ENCODE results near the gene AGO4. TPM values are rescaled to one million over a fixed set of nuclear protein-coding genes. Genes with fewer than 3 reads are reported as not detected.

AGO4 gene
- polyA plus RNA-seq, 3 donors = 20.0 to 46.9 (median 24.0) TPM

DNA sequence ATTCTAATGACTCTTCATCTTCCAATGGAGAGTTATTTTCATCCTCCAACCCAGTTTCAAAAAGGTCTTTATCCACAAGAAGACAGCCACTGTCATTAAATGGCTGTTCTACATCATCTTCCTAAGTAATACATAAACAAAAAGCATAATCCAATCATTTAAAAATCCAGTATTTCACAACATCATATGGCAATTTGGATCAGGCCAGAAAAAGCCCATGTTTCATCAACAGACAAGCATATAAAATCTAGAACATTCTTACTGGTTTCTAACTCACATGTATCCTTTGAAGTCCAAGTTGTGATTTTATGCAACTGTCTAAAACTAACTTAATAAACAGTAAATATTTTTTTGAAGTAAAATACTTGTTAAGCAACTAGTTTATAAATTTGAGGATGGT lies 44.6 kb upstream of the AGO4 start:
- Mint-ChIP-seq H3K4me3 (no peak overlapping the region), H3K4me1 (peaks cover 16% of the 10 kb centered on the region), H3K9me3 (no peaks in the 10 kb centered on the region), H3K27ac (peak overlapping the region in 1 of 7 donors; percentile 39), H3K36me3 (peaks cover 22 to 38% of the 10 kb centered on the region in 2 donors), H3K27me3 (ENCODE audit: low read depth in 3 of 3) (peaks cover 0 to 2% (median 0%) of the 10 kb centered on the region in 3 donors)
- H3K79me2 ChIP-seq (ENCODE audit: insufficient read depth, low read length) = peaks cover 70% of the 10 kb centered on the region
- no peaks in the 10 kb centered on the region for H4K20me1 ChIP-seq (ENCODE audit: insufficient read depth, low read length)
- intact Hi-C loops (cut with micrococcal nuclease) = no loop called here
- H3K27me3 ChIP-seq (ENCODE audit: control insufficient read depth in 2 of 2, insufficient read depth in 2 of 2, low read length in 2 of 2) = no peaks in the 10 kb centered on the region
- peak overlapping the region; percentile 22 for H2AFZ ChIP-seq (ENCODE audit: insufficient read depth, low read depth, low read length, poor library complexity, severe bottlenecking)
- H3K9me3 ChIP-seq (replicated peaks in 1 of 2; ENCODE audit: control insufficient read depth in 1 of 2, insufficient read depth in 1 of 2, low read length in 2 of 2) = no peaks in the 10 kb centered on the region
- peaks cover 0 to under 1% of the 10 kb centered on the region in 2 donors for H3K4me1 ChIP-seq (ENCODE audit: control insufficient read depth in 1 of 2, insufficient read depth in 2 of 2, low read length in 2 of 2)
- H3K36me3 ChIP-seq (replicated peaks in 1 of 2; ENCODE audit: control insufficient read depth in 1 of 2, insufficient read depth in 2 of 2, low read length in 2 of 2) = peaks cover 7 to 44% of the 10 kb centered on the region in 2 donors
- TF ChIP-seq, protein P1, sequence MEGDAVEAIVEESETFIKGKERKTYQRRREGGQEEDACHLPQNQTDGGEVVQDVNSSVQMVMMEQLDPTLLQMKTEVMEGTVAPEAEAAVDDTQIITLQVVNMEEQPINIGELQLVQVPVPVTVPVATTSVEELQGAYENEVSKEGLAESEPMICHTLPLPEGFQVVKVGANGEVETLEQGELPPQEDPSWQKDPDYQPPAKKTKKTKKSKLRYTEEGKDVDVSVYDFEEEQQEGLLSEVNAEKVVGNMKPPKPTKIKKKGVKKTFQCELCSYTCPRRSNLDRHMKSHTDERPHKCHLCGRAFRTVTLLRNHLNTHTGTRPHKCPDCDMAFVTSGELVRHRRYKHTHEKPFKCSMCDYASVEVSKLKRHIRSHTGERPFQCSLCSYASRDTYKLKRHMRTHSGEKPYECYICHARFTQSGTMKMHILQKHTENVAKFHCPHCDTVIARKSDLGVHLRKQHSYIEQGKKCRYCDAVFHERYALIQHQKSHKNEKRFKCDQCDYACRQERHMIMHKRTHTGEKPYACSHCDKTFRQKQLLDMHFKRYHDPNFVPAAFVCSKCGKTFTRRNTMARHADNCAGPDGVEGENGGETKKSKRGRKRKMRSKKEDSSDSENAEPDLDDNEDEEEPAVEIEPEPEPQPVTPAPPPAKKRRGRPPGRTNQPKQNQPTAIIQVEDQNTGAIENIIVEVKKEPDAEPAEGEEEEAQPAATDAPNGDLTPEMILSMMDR (IDR thresholded peaks at IDR 0.05) = no peak
- H3K9ac ChIP-seq (ENCODE audit: insufficient read depth, low read length, poor library complexity, severe bottlenecking) = no peak overlapping the region
- peak in 1 of 3 donors; percentile 27 for DNase-seq
- no peak overlapping the region for H3K4me3 ChIP-seq (replicated peaks in 1 of 3; ENCODE audit: low read depth in 2 of 3, low read length in 3 of 3)
- H3K27ac ChIP-seq (ENCODE audit: low read depth in 1 of 2, low read length in 2 of 2) = peak overlapping the region in 1 of 2 donors; percentile 39
- H3K4me2 ChIP-seq (replicated peaks; ENCODE audit: extremely low read depth, low read length, poor library complexity, severe bottlenecking) = no peak overlapping the region

DNA sequence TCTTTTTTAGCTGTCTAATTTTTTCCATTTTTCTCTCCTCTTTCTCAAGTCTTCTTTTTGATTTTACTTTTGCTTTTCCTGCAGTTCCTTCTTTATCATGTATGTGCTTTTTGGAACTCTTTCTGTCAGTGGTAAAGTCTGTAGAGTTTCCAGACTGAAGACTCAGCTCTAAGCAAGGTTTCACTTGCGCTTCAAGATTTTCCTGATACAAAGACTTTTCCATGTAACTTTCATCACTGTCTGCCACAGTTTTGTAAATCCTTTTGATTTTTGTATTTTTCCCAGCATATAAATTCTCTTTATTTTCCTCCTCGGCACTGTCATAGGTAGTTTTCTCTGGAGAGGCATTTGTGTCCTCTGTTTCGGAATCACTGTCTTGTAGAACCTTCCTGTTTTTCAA lies 43.5 kb upstream of the AGO4 start:
- no peaks in the 10 kb centered on the region for H4K20me1 ChIP-seq (ENCODE audit: insufficient read depth, low read length)
- Mint-ChIP-seq H3K4me1 (peaks cover 23% of the 10 kb centered on the region), H3K27ac (peak overlapping the region in 3 of 7 donors; percentile 21 to 62 (median 33)), H3K4me3 (no peak overlapping the region), H3K36me3 (peaks cover 18 to 30% of the 10 kb centered on the region in 2 donors), H3K9me3 (no peaks in the 10 kb centered on the region), H3K27me3 (ENCODE audit: low read depth in 3 of 3) (peaks cover 0 to 2% (median 0%) of the 10 kb centered on the region in 3 donors)
- H3K36me3 ChIP-seq (replicated peaks in 1 of 2; ENCODE audit: control insufficient read depth in 1 of 2, insufficient read depth in 2 of 2, low read length in 2 of 2) = peaks cover 7 to 34% of the 10 kb centered on the region in 2 donors
- no peaks in the 10 kb centered on the region for H3K9me3 ChIP-seq (replicated peaks in 1 of 2; ENCODE audit: control insufficient read depth in 1 of 2, insufficient read depth in 1 of 2, low read length in 2 of 2)
- intact Hi-C loops (cut with micrococcal nuclease) = no loop called here
- H3K4me3 ChIP-seq (replicated peaks in 1 of 3; ENCODE audit: low read depth in 2 of 3, low read length in 3 of 3) = no peak overlapping the region
- no CpG with 5 or more reads among the region's 3 CpGs for whole genome bisulfite sequencing (ENCODE audit: insufficient coverage)
- H2AFZ ChIP-seq (ENCODE audit: insufficient read depth, low read depth, low read length, poor library complexity, severe bottlenecking) = no peak overlapping the region
- H3K4me2 ChIP-seq (replicated peaks; ENCODE audit: extremely low read depth, low read length, poor library complexity, severe bottlenecking) = no peak overlapping the region
- DNase-seq = no peak
- TF ChIP-seq, protein P1 (IDR thresholded peaks at IDR 0.05) = no peak
- peaks cover 79% of the 10 kb centered on the region for H3K79me2 ChIP-seq (ENCODE audit: insufficient read depth, low read length)
- no peaks in the 10 kb centered on the region for H3K27me3 ChIP-seq (ENCODE audit: control insufficient read depth in 2 of 2, insufficient read depth in 2 of 2, low read length in 2 of 2)
- peaks cover 6 to 9% of the 10 kb centered on the region in 2 donors for H3K4me1 ChIP-seq (ENCODE audit: control insufficient read depth in 1 of 2, insufficient read depth in 2 of 2, low read length in 2 of 2)
- peak overlapping the region in 1 of 2 donors; percentile 39 for H3K27ac ChIP-seq (ENCODE audit: low read depth in 1 of 2, low read length in 2 of 2)
- no peak overlapping the region for H3K9ac ChIP-seq (ENCODE audit: insufficient read depth, low read length, poor library complexity, severe bottlenecking)

Measured in CD14-positive monocyte (primary cell).